Measurements from ENCODE around the gene DRGX. TPM values are rescaled to one million over a fixed set of nuclear protein-coding genes. Genes with fewer than 3 reads are reported as not detected.

Gene DRGX
- total and polyA plus RNA-seq, 2 of the 13 experiments (the other 11 are each of a cell fraction or from before 2014, with no cell fraction given), result not detected

DNA sequence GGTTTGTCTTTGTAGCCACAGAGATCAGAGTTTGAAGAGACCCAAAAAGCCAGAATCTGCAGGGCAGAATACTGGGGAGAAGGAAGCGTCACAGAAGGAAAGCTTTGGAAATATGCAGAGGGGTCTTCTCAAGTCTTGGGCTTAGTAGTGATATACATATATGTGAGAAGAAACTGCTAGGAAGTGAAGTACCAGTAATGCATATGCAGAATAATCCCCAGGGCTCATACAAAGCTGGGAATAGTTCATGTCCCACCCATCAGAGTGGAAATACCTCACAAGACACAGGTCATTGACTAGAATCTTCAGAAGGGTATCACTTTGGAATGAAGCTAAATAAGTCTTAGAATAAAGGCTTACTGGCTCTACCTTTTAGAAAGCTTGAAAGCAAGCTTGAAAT, 57.3 kb downstream of the DRGX start:
- Histone ChIP-seq H3K27me3 (ENCODE audit: control insufficient read depth in 1 of 2, insufficient read depth in 2 of 2, low read length in 2 of 2) (no peaks in the 10 kb centered on the region), H3K27ac (ENCODE audit: extremely low read length, insufficient read depth, low read length) (no peak overlapping the region), H3K4me1 (ENCODE audit: insufficient read depth, low read length) (no peaks in the 10 kb centered on the region), H4K20me1 (ENCODE audit: insufficient read depth, low read length) (no peaks in the 10 kb centered on the region), H3K4me3 (replicated peaks in 1 of 3; ENCODE audit: insufficient read depth in 1 of 3, low read depth in 2 of 3, low read length in 3 of 3) (no peak overlapping the region), H3K36me3 (replicated peaks in 1 of 2; ENCODE audit: control insufficient read depth in 1 of 2, insufficient read depth in 2 of 2, low read length in 2 of 2) (no peaks in the 10 kb centered on the region), H3K79me2 (ENCODE audit: insufficient read depth, low read length) (no peaks in the 10 kb centered on the region), H3K9ac (ENCODE audit: insufficient read depth, low read depth, low read length) (no peak overlapping the region), H3K9me3 (ENCODE audit: low read length) (no peaks in the 10 kb centered on the region), H2AFZ (ENCODE audit: low read length) (no peak overlapping the region), H3K4me2 (ENCODE audit: low read depth, low read length) (no peak overlapping the region)
- ATAC-seq (no peak), DNase-seq (ENCODE audit: low spot score) (no peak), FAIRE-seq (no peak)
- 3% methylated on average over 1 of the region's 1 CpG for WGBS (ENCODE audit: low lambda C conversion rate)
- CTCF ChIA-PET (ENCODE audit: low intra/inter-chr PET ratio, low total read pairs), result no interaction called here
- in situ Hi-C loops (cut with HindIII; ENCODE audit: extremely low pct_ligation_motif_present, low pct_unique_long_range_greater_than_20kb), result no loop called here
- POLR2A ChIA-PET, result no interaction called here
- TF ChIP-seq ZNF781 (CRISPR knock-in tag; IDR thresholded peaks at IDR 0.05; ENCODE audit: borderline replicate concordance, not compliant biosample characterization) (no peak), CHD2 (IDR thresholded peaks at IDR 0.05; ENCODE audit: low read depth, low read length) (no peak), ZNF260 (CRISPR knock-in tag; IDR thresholded peaks at IDR 0.05; ENCODE audit: borderline replicate concordance, low read depth) (no peak), ZNF644 (CRISPR knock-in tag; IDR thresholded peaks at IDR 0.05; ENCODE audit: low read depth) (no peak), FOXP4 (CRISPR knock-in tag; IDR thresholded peaks at IDR 0.05) (no peak)
- TF ChIP-seq, protein P1, sequence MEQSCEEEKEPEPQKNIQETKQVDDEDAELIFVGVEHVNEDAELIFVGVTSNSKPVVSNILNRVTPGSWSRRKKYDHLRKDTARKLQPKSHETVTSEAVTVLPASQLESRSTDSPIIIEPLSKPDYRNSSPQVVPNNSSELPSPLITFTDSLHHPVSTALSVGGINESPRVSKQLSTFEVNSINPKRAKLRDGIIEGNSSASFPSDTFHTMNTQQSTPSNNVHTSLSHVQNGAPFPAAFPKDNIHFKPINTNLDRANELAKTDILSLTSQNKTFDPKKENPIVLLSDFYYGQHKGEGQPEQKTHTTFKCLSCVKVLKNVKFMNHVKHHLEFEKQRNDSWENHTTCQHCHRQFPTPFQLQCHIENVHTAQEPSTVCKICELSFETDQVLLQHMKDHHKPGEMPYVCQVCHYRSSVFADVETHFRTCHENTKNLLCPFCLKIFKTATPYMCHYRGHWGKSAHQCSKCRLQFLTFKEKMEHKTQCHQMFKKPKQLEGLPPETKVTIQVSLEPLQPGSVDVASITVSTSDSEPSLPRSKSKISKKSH (CRISPR knock-in tag; IDR thresholded peaks at IDR 0.05; ENCODE audit: borderline replicate concordance), result no peak
- TF ChIP-seq, protein P2, sequence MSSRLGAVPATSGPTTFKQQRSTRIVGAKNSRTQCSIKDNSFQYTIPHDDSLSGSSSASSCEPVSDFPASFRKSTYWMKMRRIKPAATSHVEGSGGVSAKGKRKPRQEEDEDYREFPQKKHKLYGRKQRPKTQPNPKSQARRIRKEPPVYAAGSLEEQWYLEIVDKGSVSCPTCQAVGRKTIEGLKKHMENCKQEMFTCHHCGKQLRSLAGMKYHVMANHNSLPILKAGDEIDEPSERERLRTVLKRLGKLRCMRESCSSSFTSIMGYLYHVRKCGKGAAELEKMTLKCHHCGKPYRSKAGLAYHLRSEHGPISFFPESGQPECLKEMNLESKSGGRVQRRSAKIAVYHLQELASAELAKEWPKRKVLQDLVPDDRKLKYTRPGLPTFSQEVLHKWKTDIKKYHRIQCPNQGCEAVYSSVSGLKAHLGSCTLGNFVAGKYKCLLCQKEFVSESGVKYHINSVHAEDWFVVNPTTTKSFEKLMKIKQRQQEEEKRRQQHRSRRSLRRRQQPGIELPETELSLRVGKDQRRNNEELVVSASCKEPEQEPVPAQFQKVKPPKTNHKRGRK (CRISPR knock-in tag; IDR thresholded peaks at IDR 0.05), result no peak
- BruUV-seq (replicated peaks), result no TSS peak
- intact Hi-C loops (cut with micrococcal nuclease; ENCODE audit: unreplicated experiment), result no loop called here

Measured in HepG2 (cell line).